ENCODE measurements around the gene C14orf180.
A peak's percentile ranks its signal among the peaks of the same experiment; 100 is the strongest.

C14orf180 gene

GRCh38 chr14:104579507-104579906 is at the start of gene C14orf180:
Gene C14orf180, plus strand, starts transcription at chr14:104579764. Its CDS starts 6,667 bp downstream, at chr14:104586431.
- peaks cover 6% of the 10 kb centered on the region for H3K27me3 Mint-ChIP-seq
- no peaks in the 10 kb centered on the region for H3K9me3 Mint-ChIP-seq
- ATAC-seq (no peak), DNase-seq (no peak)
- H3K4me1 Mint-ChIP-seq: no peaks in the 10 kb centered on the region
- H3K27ac Mint-ChIP-seq: no peak within 1 kb of the TSS
- H3K4me3 Mint-ChIP-seq: no peak within 1 kb of the TSS

GRCh38 chr14:104530646-104531045 is 48.9 kb upstream of the C14orf180 start:
- Mint-ChIP-seq H3K27ac (no peak overlapping the region), H3K4me3 (no peak overlapping the region), H3K4me1 (no peaks in the 10 kb centered on the region), H3K27me3 (peaks cover 7% of the 10 kb centered on the region), H3K9me3 (peaks cover 21 to 22% of the 10 kb centered on the region in 2 donors)
- DNase-seq: no peak
- ATAC-seq: no peak

GRCh38 chr14:104531421-104532190 is 48.0 kb upstream of the C14orf180 start:
- H3K27ac Mint-ChIP-seq: peak overlapping the region in 1 of 2 donors; percentile 7

GRCh38 chr14:104532191-104532555 is 47.4 kb upstream of the C14orf180 start:
- Mint-ChIP-seq H3K4me1 (no peaks in the 10 kb centered on the region), H3K4me3 (no peak overlapping the region), H3K27ac (peak overlapping the region in 1 of 2 donors; percentile 7), H3K27me3 (peaks cover 7% of the 10 kb centered on the region), H3K9me3 (peaks cover 13% of the 10 kb centered on the region in 2 donors)
- ATAC-seq: no peak
- DNase-seq: no peak

More at GRCh38 chr14:104531421-104532190, 48.0 kb upstream of the C14orf180 start:
- peaks cover 19% of the 10 kb centered on the region in 2 donors for H3K9me3 Mint-ChIP-seq
- no peaks in the 10 kb centered on the region for H3K4me1 Mint-ChIP-seq
- H3K27me3 Mint-ChIP-seq: peaks cover 7% of the 10 kb centered on the region
- ATAC-seq (no peak), DNase-seq (no peak)
- no peak overlapping the region for H3K4me3 Mint-ChIP-seq

GRCh38 chr14:104534036-104534435 is 45.5 kb upstream of the C14orf180 start:
- no peak overlapping the region for H3K27ac Mint-ChIP-seq
- no peaks in the 10 kb centered on the region for H3K4me1 Mint-ChIP-seq
- peaks cover 7% of the 10 kb centered on the region for H3K27me3 Mint-ChIP-seq
- DNase-seq (no peak), ATAC-seq (no peak)
- no peaks in the 10 kb centered on the region for H3K9me3 Mint-ChIP-seq
- no peak overlapping the region for H3K4me3 Mint-ChIP-seq

- Mint-ChIP-seq H3K4me3 (no peak overlapping the region), H3K27ac (no peak overlapping the region), H3K9me3 (no peaks in the 10 kb centered on the region), H3K4me1 (no peaks in the 10 kb centered on the region), H3K27me3 (peaks cover 7% of the 10 kb centered on the region)
- DNase-seq: no peak
- no peak for ATAC-seq
Observed at GRCh38 chr14:104536942-104537612, 42.5 kb upstream of the C14orf180 start.

- DNase-seq (no peak), ATAC-seq (no peak)
- Mint-ChIP-seq H3K27ac (no peak overlapping the region), H3K4me3 (no peak overlapping the region), H3K4me1 (no peaks in the 10 kb centered on the region), H3K27me3 (peaks cover 10% of the 10 kb centered on the region), H3K9me3 (no peaks in the 10 kb centered on the region)
Observed at GRCh38 chr14:104537613-104537988, 42.0 kb upstream of the C14orf180 start.

- no peak for DNase-seq
- ATAC-seq: no peak
- Mint-ChIP-seq H3K4me1 (no peaks in the 10 kb centered on the region), H3K27me3 (peaks cover 31% of the 10 kb centered on the region), H3K9me3 (no peaks in the 10 kb centered on the region), H3K4me3 (no peak overlapping the region), H3K27ac (no peak overlapping the region)
Observed at GRCh38 chr14:104541905-104542465, 37.6 kb upstream of the C14orf180 start.

- Mint-ChIP-seq H3K27ac (no peak overlapping the region), H3K9me3 (no peaks in the 10 kb centered on the region), H3K4me1 (no peaks in the 10 kb centered on the region), H3K27me3 (peaks cover 41% of the 10 kb centered on the region), H3K4me3 (no peak overlapping the region)
- DNase-seq (no peak), ATAC-seq (no peak)
Observed at GRCh38 chr14:104542871-104543830, 36.4 kb upstream of the C14orf180 start.

GRCh38 chr14:104544362-104544961 is 35.1 kb upstream of the C14orf180 start:
- H3K27ac Mint-ChIP-seq: no peak overlapping the region
- H3K4me1 Mint-ChIP-seq: no peaks in the 10 kb centered on the region
- H3K27me3 Mint-ChIP-seq: peaks cover 41% of the 10 kb centered on the region
- H3K9me3 Mint-ChIP-seq: no peaks in the 10 kb centered on the region
- no peak for DNase-seq
- no peak overlapping the region for H3K4me3 Mint-ChIP-seq
- ATAC-seq: no peak

GRCh38 chr14:104545151-104545941 is 34.2 kb upstream of the C14orf180 start:
- Mint-ChIP-seq H3K9me3 (no peaks in the 10 kb centered on the region), H3K4me3 (no peak overlapping the region), H3K27me3 (peaks cover 48% of the 10 kb centered on the region), H3K4me1 (no peaks in the 10 kb centered on the region), H3K27ac (no peak overlapping the region)
- DNase-seq (no peak), ATAC-seq (no peak)

- ATAC-seq: no peak
- Mint-ChIP-seq H3K27ac (no peak overlapping the region), H3K4me1 (no peaks in the 10 kb centered on the region), H3K27me3 (peaks cover 48% of the 10 kb centered on the region), H3K9me3 (no peaks in the 10 kb centered on the region), H3K4me3 (no peak overlapping the region)
- no peak for DNase-seq
Observed at GRCh38 chr14:104545942-104546501, 33.5 kb upstream of the C14orf180 start.

GRCh38 chr14:104546591-104547309 is 32.8 kb upstream of the C14orf180 start:
- Mint-ChIP-seq H3K4me3 (no peak overlapping the region), H3K27me3 (peaks cover 47% of the 10 kb centered on the region), H3K4me1 (no peaks in the 10 kb centered on the region), H3K27ac (no peak overlapping the region), H3K9me3 (no peaks in the 10 kb centered on the region)
- DNase-seq: no peak
- peak; percentile 20 for ATAC-seq
